Adrenal gland (tissue), 12 donors: Measurements from ENCODE around the gene HEPACAM. TPM values are rescaled to one million over a fixed set of nuclear protein-coding genes. Genes with fewer than 3 reads are reported as not detected.

Source experiments
- DNase-seq, 7 donors: peaks; one replicate each; pipeline ENCODE4 v3.0.0-alpha.2; 2019 to 2020
- H3K27ac ChIP-seq, 5 donors: fragments of 200-600 bp; sonication (generic) in 4 of 5; 1 replicate in 3 of 5; 2 replicates in 2 of 5; pipeline versions ENCODE4 v1.5.1 to v1.8.0; 2016 to 2020; ENCODE audit warnings: mild to moderate bottlenecking in 1 of 5
- H3K27me3 ChIP-seq: fragments of 200-600 bp; 2 replicates; pipeline ENCODE4 v1.8.0; 2021
- H3K36me3 ChIP-seq, 2 donors: fragments of 200-600 bp; replicated peaks in 1 of 2; 1 replicate in 1 of 2; 2 replicates in 1 of 2; pipeline versions ENCODE4 v1.5.1 to v1.8.0; 2018 to 2022
- H3K4me1 ChIP-seq, 2 donors: fragments of 200-600 bp; replicated peaks in 1 of 2; 1 replicate in 1 of 2; 2 replicates in 1 of 2; pipeline versions ENCODE4 v1.5.1 to v1.8.0; 2018 to 2021
- H3K4me3 ChIP-seq, 4 donors: fragments of 200-600 bp; sonication (generic) in 3 of 4; one replicate each; pipeline ENCODE4 v1.5.1; 2016 to 2018
- H3K9me3 ChIP-seq, 3 donors: fragments of 200-600 bp; sonication (generic) in 1 of 3; replicated peaks in 1 of 3; 1 replicate in 2 of 3; 2 replicates in 1 of 3; pipeline versions ENCODE4 v1.5.1 to v1.8.0; 2016 to 2021
- CTCF ChIP-seq, 6 experiments: fragments of 450-650 bp in 4 of 6; fragments of 200-600 bp in 2 of 6; sonication (generic) in 1 of 6; IDR thresholded peaks; 1 replicate in 5 of 6; 2 replicates in 1 of 6; pipeline versions ENCODE4 v1.5.1 to v1.8.0; 2016 to 2021; ENCODE audit warnings: antibody characterized with exemption in 6 of 6, mild to moderate bottlenecking in 2 of 6, moderate library complexity in 1 of 6
- POLR2A ChIP-seq, 2 donors: fragments of 450-650 bp; IDR thresholded peaks; one replicate each; pipeline ENCODE4 v1.6.1; 2017; ENCODE audit warnings: antibody characterized with exemption in 2 of 2, mild to moderate bottlenecking in 2 of 2, moderate library complexity in 1 of 2
- WGBS, 4 donors: extraction: QIAGEN DNeasy Blood & Tissue Kit in 2 of 4; methylation state at CpG; one replicate each; pipeline versions ENCODE4 v1.1.5 to v1.1.7; 2013 to 2017; 5-methylcytosine and 5-hydroxymethylcytosine counted together
- intact Hi-C, 2 donors: fragments of 100-400 bp; cut with DNase I; formaldehyde crosslinking; loops; one replicate each; pipeline versions ENCODE4 v1.14.1 to v1.15.0; 2022 to 2023
- polyA plus RNA-seq, 3 donors: library from polyadenylated mRNA; stranded (reverse); fragments of 200-250 nt in 2 of 3; fragments of 350-450 nt in 1 of 3; fragmentation: Illumina TruSeq in 1 of 3; extraction: RNeasy Lipid Tissue Mini Kit (QIAGEN cat#74804) in 1 of 3; gene quantifications; one replicate each; pipeline ENCODE4 v1.2.3, GENCODE V29; 2013 to 2014
- total RNA-seq, 9 donors: library from RNA; depleted of rRNA in 4 of 9; stranded (reverse); fragments of >200 nt in 4 of 9; fragments of 120-200 nt in 1 of 9; fragmentation: NEBNext Ultra II Directional in 1 of 9; extraction: Animal tissue kit (Norgen Biotek cat#: 25700) in 1 of 9; gene quantifications; one replicate each; pipeline versions ENCODE4 v1.1.0 to v1.2.4, GENCODE V29; 2013 to 2023
- donor health status: healthy with polysubstance abuse.
- donor health status: Bipolar disorder and iron deficiency.
- donor health status: DM: yes; HTN: yes; CAD: no.
- donor health status: DM: no; HTN: no; CAD: no.
- donor health status: DM: no; HTN: no; CAD: no.
- donor health status: DM: yes; HTN: yes; CAD: no.

HEPACAM gene
- total and polyA plus RNA-seq, 12 donors: 0.06 to 2.3 (median 0.24) TPM; not detected in 3

DNA sequence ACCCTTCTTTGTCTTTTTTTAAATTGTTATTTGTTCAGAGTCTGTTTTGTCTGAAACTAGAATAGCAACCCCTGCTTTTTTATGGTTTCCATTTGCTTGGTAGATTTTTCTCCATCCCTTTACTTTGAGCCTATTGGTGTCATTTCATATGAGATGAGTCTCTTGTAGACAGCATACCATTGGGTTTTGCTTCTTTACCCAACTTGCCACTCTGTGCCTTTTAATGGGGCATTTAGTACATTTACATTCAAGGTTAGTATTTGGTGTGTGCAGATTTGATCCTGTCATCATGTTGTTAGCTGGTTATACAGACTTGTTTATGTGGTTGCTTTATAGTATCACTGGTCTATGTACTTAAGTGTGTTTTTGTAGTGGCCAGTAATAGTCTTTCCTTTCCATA is 46.2 kb upstream of the HEPACAM start:
- H3K4me1 ChIP-seq: no peaks in the 10 kb centered on the region
- H3K36me3 ChIP-seq: no peaks in the 10 kb centered on the region
- intact Hi-C loops: no loop called here
- no peak for TF ChIP-seq CTCF (IDR thresholded peaks at IDR 0.05)
- no peak for TF ChIP-seq POLR2A (IDR thresholded peaks at IDR 0.05)
- no peak overlapping the region for H3K4me3 ChIP-seq
- DNase-seq: no peak
- H3K27ac ChIP-seq: no peak overlapping the region
- H3K9me3 ChIP-seq: no peaks in the 10 kb centered on the region
- H3K27me3 ChIP-seq: no peaks in the 10 kb centered on the region

DNA sequence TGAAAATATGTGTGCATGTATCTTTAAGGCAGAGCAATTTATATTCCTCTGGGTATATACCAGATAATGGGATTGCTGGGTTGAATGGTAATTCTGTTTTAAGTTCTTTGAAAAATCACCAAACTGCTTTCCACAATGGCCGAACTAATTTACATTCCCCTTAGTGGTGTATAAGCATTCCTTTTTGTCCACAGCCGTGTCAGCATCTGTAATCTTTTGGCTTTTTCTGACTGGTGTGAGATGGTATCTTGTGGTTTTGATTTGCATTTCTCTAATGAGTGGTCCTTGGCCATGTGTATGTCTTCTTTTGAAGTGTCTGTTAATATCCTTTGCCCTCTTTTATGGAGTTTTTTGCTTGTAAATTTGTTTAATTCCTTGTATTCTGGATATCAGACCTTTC is 42.5 kb upstream of the HEPACAM start:
- WGBS, 4 donors: 93 to 98% (median 96%) methylated on average over 2 of the region's 2 CpGs
- Histone ChIP-seq H3K4me3 (no peak overlapping the region), H3K27me3 (no peaks in the 10 kb centered on the region), H3K36me3 (no peaks in the 10 kb centered on the region), H3K9me3 (no peaks in the 10 kb centered on the region), H3K27ac (no peak overlapping the region), H3K4me1 (no peaks in the 10 kb centered on the region)
- TF ChIP-seq CTCF (IDR thresholded peaks at IDR 0.05) (no peak), POLR2A (IDR thresholded peaks at IDR 0.05) (no peak)
- no peak for DNase-seq
- intact Hi-C loops: no loop called here

DNA sequence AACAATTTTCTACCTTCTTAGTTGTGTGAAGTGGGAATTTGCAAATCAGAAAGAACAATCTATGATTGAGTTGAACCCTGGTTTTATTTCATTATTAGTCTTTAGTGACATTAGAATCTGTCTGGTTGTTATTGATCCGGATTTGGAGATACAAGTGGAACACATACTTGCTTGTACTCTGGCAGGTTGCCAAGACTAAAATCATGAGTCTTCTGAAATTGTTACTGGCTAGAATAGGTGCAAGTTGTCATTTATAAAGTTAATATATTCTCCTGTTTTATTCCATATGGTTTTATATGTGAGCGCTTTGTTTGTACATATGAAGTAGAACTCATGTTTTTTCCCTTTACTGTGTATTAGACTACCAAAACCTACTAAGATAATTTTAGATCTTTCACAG is 41.2 kb upstream of the HEPACAM start:
- intact Hi-C loops: no loop called here
- H3K4me3 ChIP-seq: no peak overlapping the region
- 69 to 79% (median 74%) methylated on average over 2 of the region's 2 CpGs for WGBS, 4 donors
- TF ChIP-seq POLR2A (IDR thresholded peaks at IDR 0.05) (no peak), CTCF (IDR thresholded peaks at IDR 0.05) (no peak)
- no peaks in the 10 kb centered on the region for H3K27me3 ChIP-seq
- H3K36me3 ChIP-seq: no peaks in the 10 kb centered on the region
- H3K9me3 ChIP-seq: no peaks in the 10 kb centered on the region
- no peak for DNase-seq
- H3K27ac ChIP-seq: no peak overlapping the region
- no peaks in the 10 kb centered on the region for H3K4me1 ChIP-seq

GRCh38 chr11:124976531-124976930 is 40.7 kb upstream of the HEPACAM start:
- DNase-seq: no peak
- H3K4me3 ChIP-seq: no peak overlapping the region
- no peak for TF ChIP-seq POLR2A (IDR thresholded peaks at IDR 0.05)
- TF ChIP-seq CTCF (IDR thresholded peaks at IDR 0.05): no peak
- intact Hi-C loops: no loop called here
- no peak overlapping the region for H3K27ac ChIP-seq
- H3K36me3 ChIP-seq: no peaks in the 10 kb centered on the region
- H3K9me3 ChIP-seq: no peaks in the 10 kb centered on the region
- 78 to 90% (median 87%) methylated on average over 3 of the region's 3 CpGs for WGBS, 4 donors
- no peaks in the 10 kb centered on the region for H3K4me1 ChIP-seq
- H3K27me3 ChIP-seq: no peaks in the 10 kb centered on the region
